ENCODE data around the gene ANKS1B.
"Not testable (repeated sequence)": the region's sequence is repeated elsewhere in the genome, so short reads cannot be mapped to it uniquely, and the experiment has no call there.

The ANKS1B gene

DNA sequence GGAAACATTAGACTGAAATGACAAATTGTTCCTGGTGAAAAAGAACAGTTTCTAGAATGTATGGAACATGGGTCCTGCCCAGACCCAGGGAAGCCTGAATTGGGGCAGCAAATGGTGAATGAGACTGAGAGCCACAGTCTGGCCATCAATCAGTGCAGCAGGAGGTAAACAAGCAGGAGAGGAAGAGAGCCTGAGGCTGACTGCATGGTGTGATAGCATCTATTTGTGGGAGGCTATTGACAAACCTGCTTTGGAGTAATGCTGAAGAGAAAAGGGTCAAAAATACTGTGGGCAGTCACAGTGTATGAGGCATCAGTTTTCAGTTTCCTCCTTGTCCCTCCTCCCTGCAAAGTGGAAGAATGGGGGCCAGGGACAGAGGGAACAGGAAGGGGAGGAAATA is 136.8 kb downstream of the ANKS1B start:
- Mint-ChIP-seq H3K4me3 (no peak overlapping the region), H3K36me3 (no peaks in the 10 kb centered on the region), H3K27ac (no peak overlapping the region), H3K4me1 (no peaks in the 10 kb centered on the region), H3K9me3 (peaks cover 5% of the 10 kb centered on the region), H3K27me3 (no peaks in the 10 kb centered on the region)

DNA sequence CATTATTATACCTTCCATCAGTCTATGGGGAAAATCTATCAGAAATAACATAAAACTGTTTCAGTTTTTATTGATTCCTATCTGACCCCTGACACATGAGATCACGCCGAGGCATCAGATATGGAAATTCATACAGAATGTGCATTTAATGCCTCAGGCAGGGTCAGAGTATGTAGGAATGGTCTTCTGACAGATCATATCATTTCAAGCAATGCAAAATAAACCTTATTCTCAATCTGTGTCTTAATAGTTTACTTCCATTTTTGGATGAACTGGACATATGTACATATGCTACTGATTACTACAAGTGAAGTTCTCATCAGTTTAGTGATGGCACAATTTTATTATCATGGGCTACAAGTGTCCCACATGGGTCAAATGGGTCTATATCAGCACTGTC is 150.0 kb downstream of the ANKS1B start:
- no peaks in the 10 kb centered on the region for H3K9me3 Mint-ChIP-seq
- no peaks in the 10 kb centered on the region for H3K36me3 Mint-ChIP-seq
- H3K27ac Mint-ChIP-seq: no peak overlapping the region
- no peaks in the 10 kb centered on the region for H3K27me3 Mint-ChIP-seq
- H3K4me1 Mint-ChIP-seq: no peaks in the 10 kb centered on the region
- H3K4me3 Mint-ChIP-seq: no peak overlapping the region

DNA sequence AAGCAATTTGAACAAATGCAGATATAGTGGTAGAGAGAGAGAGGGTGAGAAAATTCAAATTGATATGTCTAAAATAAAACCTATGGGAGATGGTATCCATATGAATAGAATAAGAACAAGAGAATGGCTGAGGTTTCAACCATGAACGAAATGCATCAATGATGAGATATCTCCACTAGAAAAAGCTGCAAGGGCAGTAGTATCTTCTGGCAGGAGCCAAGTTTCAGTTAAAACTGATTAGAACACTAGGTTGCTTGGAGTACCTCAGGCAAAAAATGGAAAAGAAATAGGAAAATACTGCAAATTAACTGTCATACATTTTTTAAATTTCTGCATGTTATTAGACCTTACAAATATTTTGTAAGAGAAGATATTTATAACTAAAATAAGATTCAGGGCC is 151.3 kb downstream of the ANKS1B start:
- no peaks in the 10 kb centered on the region for H3K4me1 Mint-ChIP-seq
- no peak overlapping the region for H3K4me3 Mint-ChIP-seq
- no peak overlapping the region for H3K27ac Mint-ChIP-seq
- no peaks in the 10 kb centered on the region for H3K9me3 Mint-ChIP-seq
- no peaks in the 10 kb centered on the region for H3K27me3 Mint-ChIP-seq
- H3K36me3 Mint-ChIP-seq: no peaks in the 10 kb centered on the region

DNA sequence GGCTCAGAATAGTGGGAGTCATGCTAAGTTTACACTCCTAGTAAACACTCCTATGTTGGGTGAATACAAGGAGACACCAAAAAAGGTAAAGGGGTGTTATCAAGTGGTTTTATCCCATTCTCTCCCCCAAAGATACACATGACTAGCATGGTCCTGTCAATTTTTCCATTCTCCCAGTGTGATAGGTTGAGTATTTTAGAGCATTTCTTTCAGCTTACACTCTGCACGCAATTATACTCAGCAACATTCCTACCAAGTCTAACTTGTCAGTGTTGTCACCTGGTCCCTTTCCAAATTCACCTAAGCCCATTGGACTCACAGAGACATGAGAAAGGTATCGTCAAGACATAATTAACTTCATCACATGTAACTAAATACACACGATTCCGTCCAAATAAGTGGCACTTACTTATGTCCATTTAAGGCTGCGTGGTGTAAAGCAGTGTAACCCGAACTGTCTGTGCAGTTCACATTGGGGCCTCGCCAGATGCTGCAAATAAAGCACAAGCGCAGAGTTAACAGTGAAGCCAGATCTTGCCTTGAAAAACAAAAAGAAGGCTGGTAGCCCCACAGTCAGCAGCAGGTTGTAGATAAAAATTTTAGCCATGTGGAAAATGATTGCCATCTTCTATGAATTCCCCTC is 159.7 kb downstream of the ANKS1B start:
- Mint-ChIP-seq H3K27ac (no peak overlapping the region), H3K4me3 (no peak overlapping the region), H3K4me1 (no peaks in the 10 kb centered on the region), H3K36me3 (no peaks in the 10 kb centered on the region), H3K9me3 (no peaks in the 10 kb centered on the region), H3K27me3 (peaks cover 2% of the 10 kb centered on the region)

DNA sequence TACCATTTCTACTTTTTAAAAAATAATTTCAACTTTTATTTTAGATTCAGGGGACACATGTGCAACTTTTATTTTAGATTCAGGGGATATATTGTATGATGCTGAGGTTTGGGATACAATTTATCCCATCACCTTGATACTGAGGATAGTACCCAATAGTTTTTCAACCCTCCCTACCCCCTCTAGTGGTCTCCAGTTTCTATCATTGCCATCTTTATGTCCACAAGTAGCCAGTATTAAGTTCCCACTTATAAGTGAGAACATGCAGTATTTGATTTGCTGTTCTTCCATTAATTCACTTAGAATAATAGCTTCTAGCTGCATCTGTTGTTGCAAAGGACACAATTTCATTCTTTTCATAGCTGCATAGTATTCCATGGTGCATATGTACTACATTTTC is 162.5 kb downstream of the ANKS1B start:
- no peak overlapping the region for H3K4me3 Mint-ChIP-seq
- no peak overlapping the region for H3K27ac Mint-ChIP-seq
- no peaks in the 10 kb centered on the region for H3K4me1 Mint-ChIP-seq

DNA sequence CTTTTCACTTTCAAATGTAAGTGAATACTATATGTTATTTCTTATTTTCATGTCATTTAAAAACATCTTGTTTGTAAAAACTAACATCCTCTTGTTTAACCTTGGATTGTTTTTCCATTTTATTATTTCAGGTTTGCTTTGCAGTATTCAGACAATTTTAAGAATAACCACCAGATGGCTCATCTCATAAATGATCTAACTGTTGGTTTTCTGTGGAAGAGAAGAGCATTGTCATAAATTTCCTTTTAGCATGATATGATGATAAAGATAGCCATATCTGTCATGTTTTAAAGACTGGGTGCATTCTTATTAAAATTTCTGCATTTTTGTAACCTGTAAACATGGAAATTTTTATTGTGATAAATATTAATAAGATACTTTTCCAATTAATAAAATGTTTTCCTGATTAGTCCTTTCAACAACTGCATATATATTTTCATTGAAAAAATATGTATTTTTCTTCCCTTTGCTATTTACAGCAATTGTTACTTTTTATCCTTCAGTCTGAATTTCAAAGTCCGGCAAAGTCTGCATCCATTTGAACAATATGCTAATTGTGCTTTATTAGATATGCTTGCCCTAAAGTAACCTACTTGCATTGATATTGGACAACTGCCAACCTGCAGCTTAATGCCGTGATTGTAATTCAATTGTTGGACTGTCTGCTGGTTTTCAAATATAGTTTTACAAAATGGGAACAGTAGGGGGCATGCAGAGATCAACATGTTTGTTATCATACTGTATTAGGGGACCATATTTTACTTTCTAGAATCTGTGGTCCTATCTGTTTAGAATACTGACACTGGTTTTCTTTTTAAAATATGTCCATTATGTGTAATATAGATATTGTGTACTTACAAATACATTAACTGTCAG is 173.8 kb downstream of the ANKS1B start:
- Mint-ChIP-seq H3K4me1 (no peaks in the 10 kb centered on the region), H3K27ac (no peak overlapping the region), H3K27me3 (no peaks in the 10 kb centered on the region), H3K4me3 (no peak overlapping the region), H3K9me3 (no peaks in the 10 kb centered on the region), H3K36me3 (no peaks in the 10 kb centered on the region)

More for the DNA sequence above, 162.5 kb downstream of the ANKS1B start:
- H3K27me3 Mint-ChIP-seq: peaks cover 2% of the 10 kb centered on the region
- no peaks in the 10 kb centered on the region for H3K9me3 Mint-ChIP-seq
- no peaks in the 10 kb centered on the region for H3K36me3 Mint-ChIP-seq

DNA sequence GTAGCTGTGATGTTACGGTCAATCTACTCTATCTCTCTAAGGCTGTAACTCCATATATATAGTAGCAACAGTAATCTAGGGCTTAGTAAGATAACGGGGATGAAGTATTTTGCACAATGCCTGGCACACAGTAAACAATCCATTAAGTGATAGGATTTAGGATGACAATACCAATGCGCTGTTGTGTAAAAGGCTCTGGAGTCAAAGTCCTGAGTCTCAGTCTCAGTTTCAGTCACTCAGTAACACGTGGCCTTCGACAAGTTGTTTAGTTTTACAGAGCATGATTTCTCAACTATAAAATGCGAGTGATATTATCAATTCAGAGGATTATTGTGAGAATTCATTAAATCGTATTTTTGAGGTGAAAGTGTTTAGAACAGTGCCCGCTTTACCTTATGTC is 174.8 kb downstream of the ANKS1B start:
- Mint-ChIP-seq H3K36me3 (no peaks in the 10 kb centered on the region), H3K4me3 (no peak overlapping the region), H3K9me3 (no peaks in the 10 kb centered on the region), H3K27ac (no peak overlapping the region), H3K27me3 (no peaks in the 10 kb centered on the region), H3K4me1 (no peaks in the 10 kb centered on the region)

DNA sequence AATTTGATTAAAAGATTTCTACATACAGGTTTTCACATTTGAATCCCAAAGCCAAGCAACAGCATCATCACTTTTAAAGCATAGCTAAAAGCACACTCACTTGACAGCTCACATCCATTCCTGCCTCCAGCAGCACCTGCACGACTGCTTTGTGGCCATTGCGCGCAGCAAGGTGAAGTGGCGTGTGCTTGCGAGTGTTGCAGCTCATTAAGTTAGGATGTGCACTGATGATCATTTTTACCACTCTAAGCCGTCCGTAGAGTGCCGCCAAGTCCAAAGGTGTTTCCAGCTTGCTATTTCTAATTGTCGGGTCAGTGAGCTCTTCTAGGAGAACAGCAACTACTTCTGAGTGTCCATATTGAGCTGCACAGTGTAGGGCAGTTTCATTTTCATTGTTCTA is 178.4 kb downstream of the ANKS1B start:
- H3K27me3 Mint-ChIP-seq: no peaks in the 10 kb centered on the region
- no peak overlapping the region for H3K27ac Mint-ChIP-seq
- no peaks in the 10 kb centered on the region for H3K36me3 Mint-ChIP-seq
- no peak overlapping the region for H3K4me3 Mint-ChIP-seq
- H3K9me3 Mint-ChIP-seq: peaks cover 8% of the 10 kb centered on the region
- H3K4me1 Mint-ChIP-seq: no peaks in the 10 kb centered on the region

DNA sequence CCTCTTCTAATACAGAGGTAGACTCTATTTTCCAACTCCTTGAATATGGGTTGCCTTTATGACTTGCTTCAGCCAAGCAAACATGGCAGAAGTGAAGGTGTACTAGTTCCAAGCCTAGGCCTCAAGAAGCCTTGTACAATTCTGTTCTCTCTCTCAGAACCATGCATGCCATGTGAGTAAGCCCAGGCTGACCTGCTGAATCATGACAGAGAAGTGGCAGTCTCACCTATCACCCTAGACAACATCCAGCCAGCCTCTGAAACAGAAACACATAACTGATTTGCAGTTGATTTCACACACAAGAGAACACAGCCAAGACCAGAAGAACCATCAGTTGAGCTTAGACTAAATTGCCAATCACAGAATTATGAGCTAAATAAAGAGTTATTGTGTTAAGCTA is 180.0 kb downstream of the ANKS1B start:
- no peak overlapping the region for H3K4me3 Mint-ChIP-seq
- H3K4me1 Mint-ChIP-seq: no peaks in the 10 kb centered on the region
- peaks cover 8% of the 10 kb centered on the region for H3K9me3 Mint-ChIP-seq
- H3K27ac Mint-ChIP-seq: no peak overlapping the region
- no peaks in the 10 kb centered on the region for H3K27me3 Mint-ChIP-seq
- H3K36me3 Mint-ChIP-seq: no peaks in the 10 kb centered on the region

DNA sequence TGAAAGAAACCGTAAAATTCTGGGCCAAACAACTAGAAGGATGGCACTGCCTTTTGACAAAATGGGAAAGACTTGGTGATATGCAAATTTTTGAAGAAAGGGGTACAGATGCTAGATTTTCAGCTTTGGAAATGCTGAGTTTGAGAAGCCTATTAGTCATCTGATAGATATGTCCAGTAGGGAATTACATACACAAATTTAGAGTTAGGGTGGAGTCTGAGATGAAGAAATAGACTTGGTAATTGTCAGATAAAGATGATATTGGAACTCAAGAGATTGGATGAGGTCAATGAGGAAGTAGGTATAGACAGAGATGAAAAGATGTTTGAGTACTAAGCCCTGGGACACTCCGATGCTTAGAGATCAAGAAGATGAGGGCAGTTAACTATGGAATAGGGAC is 184.1 kb downstream of the ANKS1B start:
- Mint-ChIP-seq H3K4me3 (no peak overlapping the region), H3K9me3 (peaks cover 8% of the 10 kb centered on the region), H3K27ac (no peak overlapping the region), H3K27me3 (no peaks in the 10 kb centered on the region), H3K4me1 (no peaks in the 10 kb centered on the region), H3K36me3 (no peaks in the 10 kb centered on the region)

DNA sequence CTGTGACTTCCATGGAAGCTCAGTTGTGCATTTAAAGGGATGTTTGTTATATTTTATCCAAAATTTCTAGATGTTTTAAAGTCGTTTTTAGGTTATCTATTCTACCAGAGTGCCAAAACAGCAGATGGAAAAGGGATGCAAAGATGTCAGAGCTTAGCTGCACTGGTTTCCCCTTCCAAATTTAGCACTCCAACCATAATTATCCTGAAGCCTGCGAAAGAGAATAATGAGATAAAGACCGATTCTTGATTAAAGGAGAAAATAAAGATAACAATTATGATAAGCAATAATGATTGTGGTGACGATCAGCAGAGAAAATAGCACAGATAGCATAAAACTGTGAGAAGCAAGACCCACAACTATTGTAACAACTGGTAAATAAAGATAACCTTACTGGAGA is 186.8 kb downstream of the ANKS1B start:
- H3K27me3 Mint-ChIP-seq, H3K4me3 Mint-ChIP-seq, H3K4me1 Mint-ChIP-seq, H3K36me3 Mint-ChIP-seq, H3K27ac Mint-ChIP-seq, H3K9me3 Mint-ChIP-seq: not testable (repeated sequence)

DNA sequence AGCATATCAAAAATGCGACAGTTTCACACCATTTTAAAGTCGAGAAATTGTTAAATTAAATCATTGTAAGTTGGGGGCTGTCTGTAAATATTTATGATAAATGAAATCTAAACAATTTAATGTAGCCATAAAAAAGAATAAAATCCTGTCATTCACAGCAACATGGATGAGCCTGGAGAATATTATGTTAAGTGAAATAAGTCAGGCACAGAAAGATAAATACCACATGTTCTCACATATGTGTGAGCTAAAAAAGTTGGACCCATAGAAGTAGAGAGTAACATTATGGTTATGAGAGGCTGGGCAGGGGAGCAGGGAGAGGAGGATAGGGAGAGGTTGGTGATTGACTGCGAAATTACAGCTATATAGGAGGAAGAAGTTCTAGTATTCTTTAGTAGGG is 201.3 kb downstream of the ANKS1B start:
- Mint-ChIP-seq H3K4me1 (no peaks in the 10 kb centered on the region), H3K36me3 (no peaks in the 10 kb centered on the region), H3K27me3 (no peaks in the 10 kb centered on the region), H3K27ac (no peak overlapping the region), H3K4me3 (no peak overlapping the region), H3K9me3 (peaks cover 11% of the 10 kb centered on the region)

DNA sequence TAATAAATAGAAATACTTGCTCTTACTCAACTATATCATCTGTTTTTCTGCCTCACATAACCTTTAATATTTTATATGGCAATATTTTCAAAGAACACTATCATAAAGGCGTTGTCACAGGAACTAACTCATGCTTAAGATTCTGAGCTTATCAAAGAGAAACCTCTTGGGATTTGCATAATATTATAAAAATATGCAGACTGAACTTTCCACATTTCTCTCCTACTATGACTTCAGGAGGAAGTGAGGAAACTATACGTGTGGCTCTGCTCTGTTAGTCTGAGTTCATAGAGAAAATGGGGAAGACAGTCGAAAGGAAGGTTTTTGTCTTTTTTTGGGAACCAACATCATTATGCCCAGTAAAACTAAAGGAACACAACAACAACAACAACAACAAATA is 212.5 kb downstream of the ANKS1B start:
- no peaks in the 10 kb centered on the region for H3K36me3 Mint-ChIP-seq
- H3K27ac Mint-ChIP-seq: no peak overlapping the region
- H3K4me3 Mint-ChIP-seq: no peak overlapping the region
- H3K9me3 Mint-ChIP-seq: no peaks in the 10 kb centered on the region
- no peaks in the 10 kb centered on the region for H3K4me1 Mint-ChIP-seq
- H3K27me3 Mint-ChIP-seq: no peaks in the 10 kb centered on the region

DNA sequence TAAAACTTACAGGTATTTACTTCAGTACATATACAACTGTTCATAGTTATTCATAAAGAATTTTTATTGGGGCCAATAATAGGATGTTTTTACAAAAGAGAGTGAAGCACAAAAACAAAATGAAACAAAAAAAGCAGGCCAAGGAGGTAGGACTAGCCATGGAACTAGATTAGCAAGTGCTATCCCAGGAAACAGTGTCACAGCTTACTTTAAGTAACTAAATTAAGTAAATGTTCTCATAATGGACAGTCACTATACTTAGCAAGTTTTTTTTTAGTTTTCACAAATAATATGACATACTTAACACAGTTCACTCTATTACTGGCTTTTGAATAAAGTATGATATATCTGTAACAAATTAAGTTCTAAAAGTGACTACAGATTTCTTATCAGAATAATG is 213.1 kb downstream of the ANKS1B start:
- H3K4me1 Mint-ChIP-seq: no peaks in the 10 kb centered on the region
- no peak overlapping the region for H3K27ac Mint-ChIP-seq
- H3K9me3 Mint-ChIP-seq: no peaks in the 10 kb centered on the region
- H3K4me3 Mint-ChIP-seq: no peak overlapping the region
- no peaks in the 10 kb centered on the region for H3K36me3 Mint-ChIP-seq
- H3K27me3 Mint-ChIP-seq: no peaks in the 10 kb centered on the region

DNA sequence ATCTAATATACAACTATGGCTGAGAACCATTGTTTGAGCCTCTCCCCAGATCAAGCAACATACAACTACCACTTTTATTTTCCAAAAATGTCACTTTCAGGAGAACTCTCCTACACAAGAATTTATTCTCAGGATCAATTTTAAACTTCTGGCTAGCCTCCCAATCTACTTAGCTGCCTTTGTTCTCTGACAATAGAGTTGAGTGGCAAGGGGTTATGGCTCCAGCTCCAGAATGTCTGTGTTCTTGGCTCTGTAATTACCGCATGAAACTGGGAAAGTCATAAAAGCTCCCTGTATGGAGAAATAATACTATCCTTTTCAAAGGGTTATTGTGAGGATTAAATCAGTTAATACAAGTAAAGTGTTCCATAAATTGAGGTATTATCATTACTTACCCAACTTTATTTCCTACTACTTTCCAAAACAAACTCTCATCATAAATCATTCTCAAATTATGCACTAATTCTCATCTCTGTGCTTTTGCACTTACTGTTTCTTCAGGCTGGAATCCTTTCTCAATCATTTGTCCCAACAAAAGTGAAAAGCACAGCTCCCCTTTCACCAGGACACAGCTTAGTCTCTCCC is 215.2 kb downstream of the ANKS1B start:
- Mint-ChIP-seq H3K9me3 (no peaks in the 10 kb centered on the region), H3K4me1 (no peaks in the 10 kb centered on the region), H3K27ac (no peak overlapping the region), H3K4me3 (no peak overlapping the region), H3K27me3 (no peaks in the 10 kb centered on the region), H3K36me3 (no peaks in the 10 kb centered on the region)

DNA sequence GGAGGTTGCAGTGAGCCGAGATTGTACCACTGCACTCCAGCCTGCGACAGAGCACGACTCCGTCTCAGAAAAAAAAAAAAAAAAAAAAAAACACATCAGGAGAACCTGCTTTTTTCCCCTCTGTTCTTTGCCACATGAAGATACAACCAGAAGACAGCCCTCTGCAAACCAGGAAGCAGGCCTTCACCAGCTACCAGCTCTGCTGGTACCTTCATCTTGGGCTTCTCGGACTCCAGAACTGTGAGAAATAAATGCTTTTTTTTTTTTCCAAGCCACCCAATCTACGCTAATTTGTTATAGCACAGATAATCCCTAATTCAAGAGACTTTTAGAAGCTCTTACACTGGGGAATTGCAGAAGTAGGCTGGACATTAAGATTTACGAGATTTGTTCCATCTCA is 216.0 kb downstream of the ANKS1B start:
- H3K4me3 Mint-ChIP-seq: no peak overlapping the region
- H3K27me3 Mint-ChIP-seq: no peaks in the 10 kb centered on the region
- H3K4me1 Mint-ChIP-seq: no peaks in the 10 kb centered on the region
- H3K36me3 Mint-ChIP-seq: no peaks in the 10 kb centered on the region
- no peaks in the 10 kb centered on the region for H3K9me3 Mint-ChIP-seq
- no peak overlapping the region for H3K27ac Mint-ChIP-seq

Measured in activated naive CD4-positive, alpha-beta T cell treated with anti-CD3 and anti-CD28 coated beads, Interleukin-2, amount 50 U/mL, for 24 hours (primary cell).